NCI-H2107 treated with DMSO at 0.1 percent for 48 hours (cell line): ENCODE data around the gene BCL11A.
"Not testable (repeated sequence)": the region's sequence is repeated elsewhere in the genome, so short reads cannot be mapped to it uniquely, and the experiment has no call there.

Source experiments
- DNase-seq: peaks from one replicate; lab custom pipeline; 2025; ENCODE audit not compliant: unreplicated experiment; lab: John Stamatoyannopoulos, UW

Gene BCL11A

DNA sequence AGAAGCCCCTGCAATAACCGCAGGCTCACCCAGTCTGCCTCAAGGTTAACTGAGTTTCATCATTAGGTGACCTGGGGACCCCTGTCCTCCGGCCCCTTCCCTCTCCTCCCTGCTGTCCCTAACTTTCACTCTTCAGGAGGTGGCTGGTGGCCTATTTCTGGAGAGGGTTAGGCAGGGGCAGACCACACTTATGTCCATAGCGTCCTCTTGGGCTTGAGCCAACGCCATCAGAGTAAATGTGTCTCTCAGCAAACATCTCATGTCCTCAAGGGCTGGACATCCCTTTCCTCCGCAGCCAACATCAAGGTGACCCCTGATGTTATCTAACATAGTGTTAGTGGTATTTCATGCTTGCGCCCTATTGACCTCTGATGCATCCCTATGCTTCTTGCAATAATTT lies 114.8 kb downstream of the BCL11A start:
- DNase-seq = no peak

GRCh38 chr2:60438131-60438530 lies 115.3 kb downstream of the BCL11A start:
- no peak for DNase-seq

DNA sequence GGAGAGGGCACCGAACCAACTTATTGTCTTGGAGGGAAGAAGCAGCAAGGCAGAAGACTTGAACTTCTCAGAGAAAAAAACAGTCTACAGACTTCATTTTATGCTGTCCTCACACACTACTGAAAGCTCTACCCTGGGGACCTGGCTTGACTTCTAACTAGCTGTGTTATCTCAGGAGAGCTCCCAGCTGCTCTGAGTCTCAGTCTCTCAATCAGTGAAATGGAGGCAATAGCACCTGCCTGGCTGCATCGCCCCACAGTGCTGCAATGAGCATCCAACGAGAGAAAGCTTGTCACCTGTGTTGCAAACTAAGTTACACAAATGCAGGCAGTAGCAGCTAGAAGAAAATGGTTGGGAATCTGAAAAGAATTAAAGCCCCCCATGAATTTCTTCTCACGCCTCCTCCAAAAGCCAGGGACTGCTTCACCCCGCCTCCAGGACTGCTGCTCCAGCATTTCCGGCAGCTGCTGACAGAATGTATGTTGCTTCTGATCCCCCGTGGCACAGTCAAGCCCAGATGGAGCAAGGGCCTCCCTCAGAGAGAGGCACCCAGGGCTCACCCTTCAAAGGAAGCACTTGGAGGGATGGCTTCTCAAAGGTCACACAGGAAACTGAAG lies 116.3 kb downstream of the BCL11A start:
- DNase-seq = no peak

GRCh38 chr2:60433018-60433596 lies 120.3 kb downstream of the BCL11A start:
- no peak for DNase-seq

DNA sequence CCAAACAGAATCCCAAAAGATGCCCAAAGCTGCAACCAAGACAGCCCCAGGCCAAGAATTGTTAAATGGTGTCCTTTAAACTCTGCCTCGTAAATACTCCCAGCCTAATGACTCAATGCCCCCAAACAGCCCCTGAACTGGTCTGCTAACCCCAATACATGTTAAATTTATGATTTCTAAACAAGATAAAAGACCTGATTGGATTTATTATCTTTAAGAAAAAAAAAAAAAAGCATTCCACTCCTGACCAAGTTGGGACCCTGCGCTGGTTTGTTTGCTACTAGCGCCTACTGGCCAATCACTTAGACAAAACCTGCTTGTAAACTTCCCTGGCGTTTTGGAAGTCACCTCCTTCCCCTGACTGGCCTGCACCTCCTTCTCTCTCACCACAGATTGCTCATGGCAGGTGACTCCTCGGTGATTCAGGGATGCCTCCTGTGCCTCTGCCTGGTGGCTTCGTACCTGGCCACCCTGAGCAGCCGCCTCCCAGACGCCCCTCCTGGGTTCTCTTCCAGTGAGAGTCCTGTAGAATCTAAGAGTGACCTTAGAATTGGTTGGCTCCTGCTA lies 121.3 kb downstream of the BCL11A start:
- no peak for DNase-seq

DNA sequence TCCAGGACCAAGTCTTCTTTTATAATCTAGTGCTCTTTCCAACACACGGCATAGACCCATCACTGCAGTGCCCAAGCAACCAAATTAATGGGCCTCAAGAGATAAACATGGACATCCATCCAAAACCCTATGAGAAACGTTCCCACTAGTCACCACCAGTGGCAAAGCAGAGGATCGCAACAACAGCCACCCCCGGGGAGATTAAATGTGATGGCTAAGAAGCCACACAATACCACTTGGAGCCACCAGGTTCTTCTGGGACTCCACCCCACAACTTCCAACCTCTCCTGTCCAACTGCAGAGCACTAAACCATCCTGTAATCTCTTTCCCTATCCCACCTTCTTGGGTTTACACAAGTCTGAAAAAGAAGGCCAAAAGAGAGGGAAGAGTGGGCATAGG lies 123.8 kb downstream of the BCL11A start:
- DNase-seq = no peak

DNA sequence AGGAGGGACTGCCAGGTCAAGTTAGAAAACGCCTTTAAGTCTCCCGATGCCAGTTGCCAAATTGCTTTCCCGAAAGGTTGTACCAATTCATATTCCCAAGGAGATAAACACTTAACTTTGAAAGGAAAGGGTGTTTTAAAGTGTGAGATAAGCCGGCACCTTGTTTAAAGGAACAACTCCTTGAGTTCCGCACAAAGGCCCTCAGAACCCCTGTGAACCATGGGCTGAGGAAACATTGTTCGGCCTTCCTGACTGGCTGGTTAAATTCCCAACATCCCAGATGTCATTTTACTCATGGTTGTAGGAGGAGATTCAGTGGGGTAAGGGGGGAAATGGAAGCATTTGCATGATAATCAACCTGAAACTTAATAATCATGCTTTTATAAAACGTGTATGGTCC lies 126.6 kb downstream of the BCL11A start:
- no peak for DNase-seq

DNA sequence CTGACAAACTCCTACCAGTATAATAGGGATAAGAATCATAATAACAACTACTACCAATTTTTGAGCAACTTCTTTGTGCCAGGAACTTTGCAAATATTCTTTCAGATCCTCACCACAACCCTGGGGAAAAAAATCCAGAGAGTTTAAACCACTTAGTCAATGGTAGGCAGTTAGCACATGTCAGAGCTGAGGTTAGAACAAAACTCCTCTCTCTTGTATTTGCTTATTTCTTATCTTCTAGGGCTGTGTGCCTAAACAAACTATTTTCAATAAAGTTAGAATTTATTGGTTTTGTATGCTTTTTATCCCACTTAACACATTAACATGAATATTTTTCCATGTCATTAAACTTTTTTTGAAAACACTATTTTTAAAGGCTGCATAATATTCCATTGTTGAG lies 127.1 kb downstream of the BCL11A start:
- no peak for DNase-seq

DNA sequence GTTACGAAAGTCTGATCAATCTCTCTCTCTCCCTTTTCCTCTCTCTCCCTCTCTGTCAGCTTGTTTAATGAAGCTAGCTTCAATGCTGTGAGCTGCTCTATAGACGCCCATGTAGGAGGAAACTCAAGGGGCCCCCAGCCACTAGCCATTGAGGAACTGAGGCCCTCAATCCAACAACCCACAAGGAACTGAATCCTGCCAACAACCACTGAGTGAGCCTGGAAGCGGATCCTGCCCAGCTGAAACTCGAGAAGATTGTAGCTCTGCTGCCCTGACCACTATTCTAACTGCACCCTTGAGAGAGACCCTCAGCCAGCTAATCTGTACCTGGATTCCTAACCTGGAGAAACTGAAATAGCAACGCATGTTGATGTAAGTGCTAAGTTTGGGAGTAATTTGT lies 129.2 kb downstream of the BCL11A start:
- DNase-seq = no peak

DNA sequence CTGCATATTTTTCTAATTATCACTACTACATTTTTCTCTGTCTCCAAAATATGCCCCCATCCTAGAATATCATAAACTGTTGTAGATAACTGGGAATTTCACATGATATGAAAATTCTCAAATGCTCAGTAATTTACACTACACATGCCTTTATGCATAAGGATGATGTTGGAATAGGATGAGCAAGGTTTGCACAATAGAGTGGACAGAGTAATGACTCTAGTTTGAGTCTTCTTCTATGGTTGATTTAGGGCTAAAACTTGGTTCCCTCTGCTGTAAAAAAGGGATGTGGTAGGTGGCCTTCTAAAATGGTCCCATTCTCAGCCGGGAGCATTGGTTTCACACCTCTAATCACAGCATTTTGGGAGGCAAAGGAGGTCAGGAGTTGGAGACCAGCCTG lies 129.9 kb downstream of the BCL11A start:
- no peak for DNase-seq

- no peak for DNase-seq
Observed at GRCh38 chr2:60422826-60423483, 130.5 kb downstream of the BCL11A start.

DNA sequence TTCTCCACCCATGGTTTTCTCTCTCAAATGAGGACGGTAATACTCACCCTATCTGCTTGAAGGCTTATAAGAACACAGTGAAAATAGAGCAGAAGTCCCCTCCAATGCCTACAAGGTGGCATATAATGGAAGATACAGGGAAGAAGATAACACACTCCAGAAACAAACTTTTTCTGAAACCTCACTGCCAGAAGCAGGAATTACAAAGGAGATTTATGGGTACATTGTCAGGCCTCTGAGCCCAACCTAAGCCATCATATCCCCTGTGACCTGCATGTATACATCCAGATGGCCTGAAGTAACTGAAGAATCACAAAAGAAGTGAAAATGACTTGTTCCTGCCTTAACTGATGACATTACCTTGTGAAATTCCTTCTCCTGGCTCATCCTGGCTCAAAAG lies 136.2 kb downstream of the BCL11A start:
- DNase-seq = not testable (repeated sequence)

GRCh38 chr2:60416221-60417008 lies 137.0 kb downstream of the BCL11A start:
- no peak for DNase-seq

- no peak for DNase-seq
Observed at GRCh38 chr2:60415814-60416213, 137.6 kb downstream of the BCL11A start.

- DNase-seq = no peak
Observed at GRCh38 chr2:60414495-60415138, 138.8 kb downstream of the BCL11A start.

GRCh38 chr2:60413814-60414168 lies 139.7 kb downstream of the BCL11A start:
- no peak for DNase-seq

- no peak for DNase-seq
Observed at GRCh38 chr2:60413069-60413813, 140.2 kb downstream of the BCL11A start.

DNA sequence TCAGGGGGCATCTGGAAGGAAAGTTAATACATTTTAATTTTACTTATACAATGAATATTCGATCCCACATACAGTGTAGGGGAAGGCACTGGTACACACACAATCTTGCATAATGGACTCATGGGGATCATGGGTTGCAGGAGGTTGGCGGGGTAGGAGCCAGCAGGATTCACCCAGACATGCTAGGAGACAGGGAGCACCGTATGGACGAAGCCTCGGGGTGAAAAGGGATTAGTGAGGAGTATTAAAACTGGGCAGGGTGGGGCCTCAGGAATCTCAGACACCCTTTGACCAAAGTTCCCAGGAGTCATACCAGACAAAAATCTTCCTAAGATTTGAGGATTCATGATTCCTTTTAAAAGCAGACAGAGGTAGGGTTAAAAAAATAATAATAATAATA lies 140.8 kb downstream of the BCL11A start:
- DNase-seq = no peak

- DNase-seq = no peak
Observed at GRCh38 chr2:60412027-60412426, 141.4 kb downstream of the BCL11A start.

DNA sequence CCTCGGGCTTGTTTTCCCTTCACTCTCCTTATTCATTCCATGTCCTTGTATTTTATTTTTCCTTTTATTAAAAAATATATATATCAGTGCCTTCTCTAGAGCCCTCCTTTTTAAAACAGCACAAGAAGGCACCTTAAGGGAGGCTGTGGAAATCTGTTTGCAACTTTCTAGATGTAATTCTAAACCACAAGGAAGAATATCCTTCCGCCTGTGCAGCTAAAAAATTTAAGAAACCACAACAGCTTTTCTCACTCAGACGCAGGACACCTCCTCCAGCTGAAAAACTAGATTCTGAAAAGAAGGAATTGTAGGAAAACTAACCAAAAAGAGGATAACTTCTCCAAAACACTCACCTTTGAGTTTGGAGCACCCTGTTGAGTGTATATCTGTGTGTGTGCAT lies 142.2 kb downstream of the BCL11A start:
- DNase-seq = no peak
